GM18951 (cell line): ENCODE results near the gene TTC6.

Experiments used
- POLR2A ChIP-seq: IDR thresholded peaks from 4 replicates; pipeline ENCODE4 v1.6.1; 2011; ENCODE audit warnings: mild to moderate bottlenecking; ENCODE audit not compliant: insufficient read length, insufficient read depth; ENCODE audit errors: extremely low read depth
- in situ Hi-C: fragments of 300-500 bp; cut with MboI; formaldehyde crosslinking; loops from one replicate; pipeline ENCODE4 v1.12.0; 2022; ENCODE audit warnings: low sequenced_read_pairs, mixed read lengths, inconsistent platforms; ENCODE audit not compliant: unreplicated experiment

TTC6 gene

GRCh38 chr14:37596790-37597472 is 1.5 kb downstream of the TTC6 start:
- no peak for TF ChIP-seq POLR2A
- in situ Hi-C loops, result no loop called here

GRCh38 chr14:37597538-37597913 is 2.1 kb downstream of the TTC6 start:
- in situ Hi-C loops, result no loop called here
- no peak for TF ChIP-seq POLR2A

GRCh38 chr14:37597914-37598746 is 2.7 kb downstream of the TTC6 start:
- TF ChIP-seq POLR2A, result no peak
- in situ Hi-C loops, result no loop called here

DNA sequence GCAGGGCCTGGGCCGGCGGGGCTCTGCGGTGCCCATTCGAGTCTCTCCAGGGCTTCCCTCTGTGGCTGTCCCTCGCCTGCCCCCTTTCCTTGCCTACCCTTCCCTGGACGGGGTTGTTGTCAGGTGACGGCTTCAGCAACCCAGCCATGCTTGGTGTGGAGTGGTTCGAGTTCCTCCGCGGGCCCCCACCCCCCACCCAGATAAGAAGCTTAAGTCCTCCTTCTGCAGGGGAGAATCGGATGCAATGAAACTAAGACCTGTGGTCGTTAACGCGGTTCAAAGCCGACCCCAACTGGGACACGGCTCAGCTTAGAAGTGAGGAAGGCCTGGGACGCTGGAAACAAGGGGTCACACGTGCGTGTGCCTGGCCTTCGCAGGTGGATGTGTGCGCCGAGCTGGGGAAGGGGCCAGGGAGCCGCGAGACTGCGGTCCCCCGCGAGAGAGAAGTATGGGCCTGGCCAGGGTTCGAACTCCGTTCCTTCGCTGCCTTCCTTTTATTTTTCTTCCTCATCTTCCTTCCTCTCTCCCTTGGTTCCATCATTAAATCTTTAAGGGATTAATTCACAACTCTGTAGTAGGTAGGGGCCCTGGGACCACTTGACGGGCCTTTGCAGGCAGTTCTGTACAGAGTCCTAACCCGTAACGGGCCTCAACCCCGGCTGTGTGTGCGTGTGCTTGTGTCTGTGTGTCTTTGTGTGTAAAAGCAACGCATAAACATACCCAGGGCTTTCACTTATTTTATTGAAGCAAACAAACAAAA is 3.5 kb downstream of the TTC6 start:
- in situ Hi-C loops, result no loop called here

GRCh38 chr14:37599507-37600368 is 4.3 kb downstream of the TTC6 start:
- TF ChIP-seq POLR2A, result no peak
- in situ Hi-C loops, result no loop called here

More for the DNA sequence above, 3.5 kb downstream of the TTC6 start:
- no peak for TF ChIP-seq POLR2A

GRCh38 chr14:37600880-37601741 is 5.7 kb downstream of the TTC6 start:
- in situ Hi-C loops, result no loop called here
- TF ChIP-seq POLR2A, result no peak

DNA sequence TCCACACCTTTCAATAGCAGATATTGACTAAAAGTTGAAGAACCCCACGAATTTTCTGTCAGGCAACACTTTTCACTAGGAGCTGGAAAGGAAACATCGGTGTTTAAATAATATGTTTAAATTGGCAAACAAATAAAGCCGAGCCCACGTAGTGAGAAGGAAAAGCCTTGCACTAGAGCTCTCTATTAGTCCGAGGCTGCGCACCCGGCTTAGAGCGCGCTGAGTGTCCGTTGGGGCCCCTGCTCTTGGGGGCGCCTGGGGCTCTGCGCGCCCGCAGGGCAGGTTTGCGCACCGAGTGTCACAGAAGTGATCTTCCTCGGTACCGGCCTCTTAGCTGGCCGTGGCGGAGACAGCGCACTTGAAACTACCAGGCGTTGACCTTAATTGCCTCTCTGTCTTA is 6.4 kb downstream of the TTC6 start:
- TF ChIP-seq POLR2A, result no peak
- in situ Hi-C loops, result no loop called here

DNA sequence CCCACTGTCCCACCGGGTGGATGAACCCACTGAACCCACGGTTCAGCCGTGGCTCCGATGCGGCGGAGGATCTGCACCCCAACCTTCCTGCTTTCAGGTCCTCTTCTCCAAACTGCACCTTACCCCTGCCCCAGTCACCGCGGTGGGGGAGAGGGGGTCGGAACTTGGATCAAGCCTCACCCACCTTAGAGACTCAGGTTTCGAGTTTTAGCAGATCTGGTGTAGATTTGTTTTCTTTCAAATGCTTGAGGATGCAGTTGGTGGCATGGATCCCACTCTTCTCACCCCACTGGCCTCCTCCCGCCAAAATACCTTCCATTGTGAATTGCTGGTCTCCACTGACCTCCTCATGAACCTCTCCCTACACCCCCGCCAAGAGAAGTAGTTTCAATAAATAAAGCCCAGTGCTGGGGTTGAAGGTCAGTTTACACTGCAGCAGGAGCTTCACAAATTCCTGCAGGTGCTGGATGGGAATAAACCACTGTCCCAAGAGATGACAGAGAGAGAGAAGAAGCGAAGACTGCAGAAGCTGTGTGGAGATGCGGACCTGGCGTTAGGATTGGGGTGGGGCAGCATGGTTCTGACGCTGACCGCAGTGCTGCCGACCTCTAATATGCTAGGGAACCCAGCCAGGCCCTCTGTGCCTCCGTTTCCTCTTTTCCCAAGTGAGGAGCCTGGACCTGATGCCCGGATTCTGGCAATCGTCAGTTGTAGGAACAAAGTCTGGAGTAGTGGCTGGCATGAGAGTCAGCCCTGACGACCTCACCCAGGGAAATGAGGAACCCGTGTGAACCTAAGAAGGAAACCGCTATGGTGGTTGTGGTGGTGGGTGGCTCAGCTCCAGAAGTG is 7.4 kb downstream of the TTC6 start:
- no peak for TF ChIP-seq POLR2A
- in situ Hi-C loops, result no loop called here

GRCh38 chr14:37603688-37604251 is 8.3 kb downstream of the TTC6 start:
- no peak for TF ChIP-seq POLR2A
- in situ Hi-C loops, result no loop called here

GRCh38 chr14:37606678-37607077 is 11.2 kb downstream of the TTC6 start:
- in situ Hi-C loops, result no loop called here
- no peak for TF ChIP-seq POLR2A

DNA sequence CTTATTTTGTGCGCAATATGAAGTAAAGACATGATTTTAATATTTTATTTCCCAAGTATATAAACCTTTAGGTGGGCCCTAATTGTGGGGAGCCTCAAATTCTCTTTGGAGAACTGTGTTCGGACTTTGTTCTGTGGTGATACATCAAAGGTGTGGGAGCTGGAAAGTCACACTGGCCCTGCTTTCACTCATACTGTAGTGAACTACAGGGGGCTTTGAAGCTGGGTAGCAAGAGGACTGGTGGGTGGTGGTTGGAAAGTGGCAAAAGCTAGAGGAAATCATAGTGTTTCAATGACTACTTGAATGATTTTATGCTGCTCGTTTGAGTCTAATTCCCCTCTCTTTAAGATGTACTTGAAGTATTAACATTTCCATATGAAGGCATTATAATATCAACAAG is 13.2 kb downstream of the TTC6 start:
- TF ChIP-seq POLR2A, result no peak
- in situ Hi-C loops, result no loop called here
